Hypothalamus (tissue), 51 donors: ENCODE measurements around the gene SREBF1.

Experiments used
- DNase-seq, 51 donors: peaks; one replicate each; lab custom pipeline; 2025; lab: John Stamatoyannopoulos, UW

SREBF1 gene

DNA sequence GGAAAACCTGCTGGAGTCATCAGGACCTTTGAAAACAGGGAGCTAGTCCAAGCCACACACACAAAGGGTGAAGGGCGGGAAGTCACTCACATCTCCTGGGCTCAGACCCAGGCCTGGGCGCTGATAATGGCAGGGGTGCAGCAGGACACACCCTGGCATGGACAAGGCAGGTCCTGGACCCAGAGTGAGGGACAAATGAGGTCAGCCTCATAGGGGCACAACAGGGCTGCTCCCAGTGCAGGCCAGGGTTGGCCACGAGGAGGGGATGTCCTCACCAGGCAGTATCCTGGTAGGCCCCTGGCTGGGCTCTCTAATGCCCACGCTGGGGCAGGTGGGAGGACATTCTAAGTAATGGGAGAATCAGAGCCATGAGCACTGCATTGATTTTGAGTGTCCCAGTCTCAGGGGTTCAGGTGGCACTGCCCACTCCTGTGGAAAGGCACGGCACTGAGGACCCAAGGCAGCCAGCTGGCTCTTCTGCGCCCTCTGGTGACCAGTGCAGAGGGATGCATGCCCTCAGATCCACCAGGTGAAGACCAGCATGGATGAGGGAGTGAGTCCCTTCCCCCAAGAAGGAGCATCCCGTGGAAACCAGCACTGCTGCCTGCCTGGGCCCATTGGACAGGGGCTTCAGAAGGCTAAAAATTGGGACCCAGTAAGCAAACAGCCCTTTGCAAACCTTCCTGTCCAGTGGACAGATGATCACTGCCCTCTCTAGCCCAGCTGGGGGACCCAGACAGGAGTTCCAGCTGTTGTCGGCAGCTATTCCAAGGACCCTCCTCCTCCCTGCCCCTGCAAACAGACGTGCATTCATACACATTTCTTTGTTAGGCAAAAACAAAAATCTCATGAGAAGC lies 23.4 kb upstream of the SREBF1 start:
- peak in 39 of 51 donors; percentile 23 to 83 (median 57) for DNase-seq

DNA sequence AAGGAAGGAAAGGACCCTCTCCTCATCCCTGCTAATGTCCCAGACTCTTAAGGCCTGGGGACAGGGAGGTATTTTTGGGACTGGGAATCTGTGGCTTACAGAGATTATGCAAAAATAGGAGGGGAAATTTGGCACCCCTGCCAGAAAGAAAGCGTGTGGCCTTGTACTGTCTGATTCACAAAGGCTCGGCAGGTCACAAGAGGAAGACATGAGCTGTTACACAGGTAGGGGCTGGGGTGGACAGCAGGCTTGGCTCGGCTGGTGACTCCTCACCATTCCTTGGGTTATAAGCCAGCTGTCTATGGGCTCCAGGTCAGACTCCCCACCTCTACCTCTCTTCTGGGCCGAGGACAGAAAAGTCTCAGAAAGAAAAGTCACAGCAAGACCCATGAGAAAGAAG lies 20.7 kb upstream of the SREBF1 start:
- no peak for DNase-seq

DNA sequence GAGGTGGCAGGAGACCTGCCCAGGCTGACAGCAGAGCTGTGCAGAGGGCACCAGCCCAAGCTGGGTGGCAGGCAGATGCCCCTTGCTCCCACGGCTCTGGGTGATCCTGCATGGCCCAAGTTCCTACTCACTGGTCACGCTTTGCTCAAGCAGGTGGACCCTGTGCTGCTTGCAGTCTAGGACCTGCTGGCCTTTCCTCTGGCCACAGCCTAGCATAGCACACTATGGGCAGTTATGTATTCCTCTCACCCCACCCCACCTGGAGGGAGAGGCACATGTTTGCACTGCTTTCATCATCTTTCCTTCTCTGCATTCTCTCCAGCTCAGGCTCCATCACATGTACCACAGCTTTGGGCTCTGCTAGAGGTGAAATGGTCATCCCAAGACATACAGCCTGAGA lies 19.6 kb upstream of the SREBF1 start:
- DNase-seq = no peak

DNA sequence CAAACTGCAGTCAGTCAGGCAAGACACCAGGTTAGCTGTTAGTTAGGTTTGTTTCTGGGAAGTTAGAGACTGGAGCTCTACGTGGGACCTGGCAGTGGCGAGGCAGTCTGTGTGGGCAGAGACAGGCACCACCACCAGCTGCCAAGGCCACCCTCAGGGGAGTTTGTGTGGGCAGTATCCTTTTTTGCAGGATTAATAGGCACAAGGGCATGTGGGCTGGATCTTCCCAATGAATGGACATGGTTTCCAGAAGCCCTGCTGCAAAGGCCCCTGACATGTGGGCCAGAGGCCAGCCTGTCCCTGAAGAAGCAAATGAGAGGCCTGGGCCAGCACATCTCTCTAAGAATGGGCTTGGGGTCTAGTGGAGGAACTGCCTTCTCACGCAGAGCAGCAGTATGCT lies 19.2 kb upstream of the SREBF1 start:
- DNase-seq = peak in 16 of 51 donors; percentile 24 to 64 (median 43)

DNA sequence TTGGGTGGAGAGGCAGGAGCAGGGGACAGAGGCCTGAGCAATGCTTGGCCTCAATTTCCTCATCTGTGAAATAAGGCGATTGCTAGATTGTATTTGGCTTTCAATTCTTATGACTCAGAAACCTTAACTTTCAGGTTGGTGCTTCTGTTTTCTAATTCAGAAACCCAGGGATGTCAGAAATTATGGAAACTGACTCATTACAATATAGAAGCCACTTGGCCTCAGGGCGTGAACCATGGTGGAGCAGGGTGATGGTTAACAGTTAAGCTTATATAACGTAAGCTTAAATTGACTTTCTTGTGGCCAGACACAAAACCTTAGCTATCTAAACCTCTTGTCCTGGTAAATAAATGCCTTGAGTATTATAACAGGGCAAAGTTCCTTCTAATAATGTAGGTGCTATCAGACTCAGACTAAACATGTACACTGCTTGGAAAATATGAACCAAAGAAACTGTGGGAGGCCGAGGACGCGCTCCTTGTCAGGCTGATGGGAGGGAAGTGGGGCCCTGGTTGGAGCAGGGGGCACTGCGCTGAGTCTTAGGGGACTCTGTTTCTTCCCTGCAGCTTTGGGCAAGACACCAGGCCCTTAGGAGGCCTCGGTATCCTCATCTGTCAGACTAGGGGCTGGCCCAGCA lies 17.1 kb upstream of the SREBF1 start:
- DNase-seq = no peak

DNA sequence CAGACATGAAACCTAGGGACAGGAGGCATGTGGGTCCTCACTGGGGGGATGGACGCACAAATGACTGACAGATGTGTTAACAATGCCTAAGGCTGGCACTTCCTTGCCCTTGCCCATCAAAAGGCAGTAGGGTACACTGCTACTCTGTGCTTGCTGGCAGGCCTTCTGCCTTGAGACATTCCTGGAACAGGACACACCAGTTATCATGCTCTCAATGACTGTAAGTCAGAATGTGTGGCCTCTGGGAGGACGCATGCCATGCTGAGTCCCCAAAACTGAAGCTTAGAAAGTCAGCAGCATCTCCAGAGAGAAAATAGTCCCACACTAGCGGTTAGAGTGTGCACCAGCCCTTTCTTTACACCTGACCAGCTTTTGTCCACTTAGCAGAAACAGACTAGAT lies 16.1 kb upstream of the SREBF1 start:
- no peak for DNase-seq

DNA sequence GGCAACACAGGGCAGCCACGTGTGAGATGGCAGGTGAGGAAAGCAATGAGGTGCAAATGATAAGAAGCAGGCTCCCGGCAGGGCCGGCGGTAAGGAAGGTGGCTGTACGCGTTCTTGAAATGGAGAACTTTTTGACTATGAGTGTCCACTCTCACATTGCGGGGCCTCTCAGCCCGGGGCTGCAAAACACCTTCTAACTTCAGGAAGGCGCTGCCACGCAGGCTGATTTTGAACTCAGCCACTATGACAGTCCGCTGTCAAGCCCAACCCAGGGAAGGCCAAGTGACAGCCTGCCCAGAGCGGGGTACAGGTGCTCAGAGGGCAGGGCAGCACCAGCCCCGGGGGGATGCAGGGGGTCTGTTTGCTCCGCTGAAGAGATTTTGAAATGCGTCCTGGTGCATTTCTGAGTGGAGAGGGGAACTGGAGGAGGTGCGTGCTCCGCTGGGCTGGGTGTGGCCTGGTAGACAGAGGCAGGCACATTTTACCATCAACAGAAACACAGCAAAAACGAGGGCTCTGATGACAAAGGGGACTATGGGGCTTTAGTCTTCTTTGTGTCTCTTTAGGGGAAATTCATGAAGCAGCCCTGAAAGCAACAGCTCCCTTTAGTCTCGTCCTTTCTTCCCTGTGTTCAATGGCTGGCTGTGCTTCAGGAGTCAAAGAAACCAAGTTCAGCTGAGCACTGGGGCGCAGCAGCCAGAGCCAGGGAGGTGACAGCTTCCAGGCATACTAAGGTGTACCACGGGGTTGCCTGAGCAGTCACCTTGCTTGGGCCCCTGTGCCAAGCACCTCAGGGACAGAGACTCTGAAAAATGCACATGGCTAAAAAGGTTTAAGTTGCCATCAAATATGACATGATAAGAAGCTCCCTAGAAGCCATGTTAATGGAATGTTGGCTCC lies 14.6 kb upstream of the SREBF1 start:
- no peak for DNase-seq

DNA sequence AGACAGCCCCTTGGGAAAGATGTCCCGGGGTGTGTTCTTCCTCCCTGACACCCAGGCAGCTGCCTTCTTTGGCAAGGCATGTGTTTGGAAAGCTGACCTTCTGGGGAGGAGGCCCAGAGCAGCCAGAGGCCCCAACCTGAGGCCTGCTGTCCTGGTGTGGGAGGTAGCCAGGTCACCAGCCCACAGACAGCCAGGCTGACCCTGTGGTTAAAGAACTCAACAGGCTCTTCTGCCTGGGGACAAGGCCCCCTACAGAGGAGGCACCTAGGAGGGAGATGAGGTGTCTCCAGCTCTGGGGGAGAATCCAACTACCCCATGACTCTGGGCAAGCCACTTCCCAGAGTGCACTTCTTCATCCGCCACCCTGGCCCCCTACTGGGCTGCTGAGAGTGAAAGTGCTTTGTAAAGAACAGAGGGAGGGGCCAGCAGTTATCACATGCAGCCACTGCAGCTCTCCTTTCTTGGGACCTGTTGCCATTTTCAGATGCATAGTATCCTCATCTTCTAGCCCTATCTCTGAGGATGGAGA lies 13.1 kb upstream of the SREBF1 start:
- peak in 24 of 51 donors; percentile 21 to 60 (median 34) for DNase-seq

DNA sequence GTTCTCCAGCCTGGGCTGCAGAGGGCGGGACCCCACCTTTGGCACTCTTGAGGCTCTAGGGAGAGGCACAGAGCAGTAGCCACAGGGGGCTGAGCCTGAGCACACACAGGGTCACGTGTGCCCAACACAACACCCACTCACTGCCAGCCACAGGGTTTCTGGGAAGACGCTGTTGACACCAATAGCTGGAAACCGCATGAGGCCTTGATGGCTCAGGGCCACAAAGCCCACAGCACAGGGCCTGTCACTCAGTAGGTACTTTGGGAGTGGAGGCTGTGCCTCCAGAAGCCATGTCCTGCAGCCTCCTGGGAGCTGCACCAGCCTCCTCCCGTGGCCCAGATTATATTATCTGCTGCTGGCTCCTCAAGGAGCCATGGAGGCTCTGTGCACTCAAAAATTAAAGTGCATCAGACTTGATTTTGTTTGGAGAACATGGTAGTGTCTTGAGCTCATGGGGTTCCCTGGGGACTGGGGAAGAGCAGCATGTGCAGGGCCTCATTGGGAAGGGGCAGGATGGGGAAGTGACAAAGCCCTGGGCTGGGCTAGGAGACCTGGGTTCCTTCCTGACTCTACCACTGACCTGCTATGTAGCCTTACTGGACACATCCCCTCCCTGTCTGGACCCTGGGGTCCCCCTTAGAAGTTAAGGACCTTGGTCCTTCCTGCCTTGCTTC lies 12.5 kb upstream of the SREBF1 start:
- DNase-seq = peak in 33 of 51 donors; percentile 25 to 78 (median 45)

DNA sequence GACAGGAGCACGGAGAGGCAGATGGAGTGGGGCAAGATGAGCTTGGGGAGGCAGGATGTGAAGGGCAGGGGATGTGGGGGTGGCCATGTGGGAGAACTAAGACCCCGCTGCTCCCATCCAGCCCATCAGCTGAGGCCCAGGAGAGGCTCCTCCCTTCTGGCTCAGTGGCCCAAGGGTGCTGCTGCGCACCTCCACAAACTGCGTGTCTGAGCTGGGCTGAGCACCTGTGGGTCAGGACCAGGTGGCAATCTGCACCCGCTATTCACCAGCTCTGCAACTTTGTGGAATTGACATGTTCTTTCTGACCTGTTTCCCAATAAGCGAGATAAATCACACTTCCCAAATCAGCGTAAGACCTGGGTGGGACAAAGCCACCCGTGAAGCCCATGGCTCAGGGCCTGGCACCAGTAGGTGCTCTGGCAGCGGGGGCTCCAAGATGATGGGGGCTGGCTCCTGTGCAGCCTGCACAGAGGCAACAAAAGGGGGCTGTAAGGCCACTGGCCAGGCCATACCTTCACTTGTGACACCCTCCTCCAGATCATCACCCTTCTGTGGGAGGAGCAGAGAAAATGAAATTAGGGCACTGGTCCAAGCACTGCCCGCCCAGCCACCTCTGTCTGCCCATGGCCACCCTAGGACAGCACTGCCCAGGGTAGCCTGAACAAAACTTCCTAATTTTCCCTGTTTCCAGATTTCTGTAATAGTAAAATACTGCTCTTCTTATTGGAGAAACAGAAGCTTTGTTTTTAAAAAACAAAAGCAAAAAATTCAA lies 11.7 kb upstream of the SREBF1 start:
- DNase-seq = no peak

DNA sequence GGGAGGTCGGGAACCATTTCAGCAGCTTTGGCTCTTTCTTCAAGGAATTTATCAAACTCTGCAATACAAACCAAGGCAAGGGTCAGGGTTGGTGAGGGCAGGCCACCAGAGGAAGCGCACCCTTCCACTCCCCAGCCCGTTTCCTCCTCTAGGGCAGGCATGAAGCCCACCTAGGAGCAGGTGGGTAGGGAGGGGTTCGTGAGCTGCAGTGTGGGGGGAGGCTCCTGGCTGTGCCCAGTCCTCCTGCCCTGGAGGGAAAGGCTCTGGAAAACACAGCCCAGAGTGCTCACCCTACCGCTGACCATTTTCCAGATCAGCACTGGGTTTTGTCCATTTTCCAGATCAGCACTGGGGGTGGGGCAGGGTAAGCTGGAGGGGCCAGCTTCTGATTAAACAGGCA lies 10.9 kb upstream of the SREBF1 start:
- no peak for DNase-seq

DNA sequence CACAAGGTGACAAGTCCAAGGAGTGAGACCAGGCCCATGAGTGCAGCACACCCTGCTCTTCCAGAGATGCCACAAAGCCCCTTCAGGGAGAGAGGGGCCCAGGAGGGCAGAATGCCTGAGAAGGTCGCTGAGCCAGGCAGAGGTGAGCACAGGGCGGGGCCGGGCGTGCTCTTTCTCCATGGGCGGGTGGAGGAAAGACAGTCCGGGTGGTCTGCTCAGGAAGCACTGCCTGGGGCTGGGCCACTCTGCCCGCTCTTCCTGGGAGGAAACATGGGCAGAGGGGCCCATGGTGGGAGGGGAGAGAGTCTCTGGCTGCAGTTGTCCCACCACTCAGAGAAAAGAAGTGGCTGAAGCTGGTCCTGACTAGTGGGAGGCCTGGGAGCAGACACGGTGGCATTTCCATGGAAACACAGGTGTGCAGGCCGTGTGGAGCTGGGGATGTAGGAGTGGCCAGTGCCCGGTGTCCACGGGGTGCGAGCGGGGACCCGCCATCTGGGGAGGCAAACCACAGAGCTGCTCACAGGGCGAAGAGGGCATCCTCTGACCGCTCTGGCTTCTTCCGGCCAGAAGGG lies 10.4 kb upstream of the SREBF1 start:
- no peak for DNase-seq

DNA sequence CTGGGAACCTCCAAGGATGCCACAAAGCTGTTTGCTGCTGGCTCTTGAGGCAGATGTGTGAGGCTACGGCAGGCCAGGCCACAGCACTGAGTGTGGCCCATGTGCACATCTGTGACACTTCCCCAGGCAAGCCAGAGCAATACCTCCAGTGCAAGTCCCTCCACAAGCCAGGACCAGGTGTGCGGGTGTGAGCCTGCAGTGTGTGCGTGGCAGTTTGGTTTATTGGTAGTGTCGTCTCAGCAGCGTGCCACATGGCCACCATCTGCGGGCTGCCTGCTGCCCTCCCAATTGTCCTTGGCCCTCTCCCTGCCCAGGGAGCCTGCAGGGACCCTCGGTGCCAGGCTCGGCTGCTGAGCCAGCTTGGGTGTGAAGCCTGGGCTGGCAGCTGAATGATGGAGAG lies 9.9 kb upstream of the SREBF1 start:
- no peak for DNase-seq

DNA sequence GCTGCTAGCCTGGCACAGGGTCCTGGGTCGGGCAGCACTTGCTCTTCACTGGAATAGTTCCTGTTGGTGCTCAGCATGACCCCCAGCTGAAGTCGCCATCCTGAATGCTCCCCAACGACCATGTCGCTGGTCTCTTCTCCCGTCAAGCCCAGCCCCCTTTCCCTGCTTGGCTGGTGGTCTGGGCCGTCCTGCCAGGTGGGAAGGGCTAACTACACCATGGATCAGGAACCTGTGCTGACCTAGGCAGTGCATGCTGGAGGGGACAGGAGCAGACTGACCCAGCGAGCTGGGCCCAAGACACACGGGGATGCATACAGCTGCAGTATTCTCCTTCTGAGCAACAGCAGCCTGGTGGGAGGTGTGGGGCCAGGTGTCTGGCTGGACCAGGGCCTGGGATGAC lies 9.2 kb upstream of the SREBF1 start:
- no peak for DNase-seq

DNA sequence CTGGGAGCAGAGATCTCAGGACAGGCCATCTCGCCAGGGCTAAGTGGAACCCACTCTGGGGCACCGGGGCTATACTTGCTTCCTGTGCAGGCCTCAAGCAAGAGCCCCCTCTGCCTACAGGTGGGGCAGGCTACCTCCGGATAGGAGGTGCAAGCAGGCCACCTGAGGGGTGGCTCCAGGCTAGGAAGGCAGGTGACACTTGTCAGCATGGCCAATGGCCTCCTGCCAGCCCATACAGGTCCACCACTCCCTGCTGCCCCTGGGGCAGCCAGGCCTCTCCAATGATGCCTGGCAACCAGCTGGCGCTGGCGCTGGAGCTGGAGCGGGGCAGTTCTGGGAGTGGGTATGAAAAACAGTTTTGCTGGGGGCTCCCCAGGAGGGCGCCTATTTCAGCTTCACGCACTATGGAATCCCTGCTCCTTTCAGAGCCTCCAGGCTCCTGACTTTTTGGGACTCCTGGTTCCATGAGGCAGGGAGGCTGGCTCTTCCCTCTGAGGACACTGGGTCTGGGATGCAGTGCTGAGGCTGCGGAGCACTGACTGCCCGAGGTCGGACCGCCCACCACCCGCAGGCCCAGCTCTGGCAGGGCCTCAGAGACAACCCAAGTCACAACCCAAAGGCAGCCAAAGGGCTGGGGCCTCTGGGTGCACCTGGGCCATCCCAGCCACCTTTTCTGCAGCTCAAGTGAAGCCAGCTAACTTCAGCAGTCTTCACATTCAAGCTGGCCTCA lies 8.4 kb upstream of the SREBF1 start:
- no peak for DNase-seq

DNA sequence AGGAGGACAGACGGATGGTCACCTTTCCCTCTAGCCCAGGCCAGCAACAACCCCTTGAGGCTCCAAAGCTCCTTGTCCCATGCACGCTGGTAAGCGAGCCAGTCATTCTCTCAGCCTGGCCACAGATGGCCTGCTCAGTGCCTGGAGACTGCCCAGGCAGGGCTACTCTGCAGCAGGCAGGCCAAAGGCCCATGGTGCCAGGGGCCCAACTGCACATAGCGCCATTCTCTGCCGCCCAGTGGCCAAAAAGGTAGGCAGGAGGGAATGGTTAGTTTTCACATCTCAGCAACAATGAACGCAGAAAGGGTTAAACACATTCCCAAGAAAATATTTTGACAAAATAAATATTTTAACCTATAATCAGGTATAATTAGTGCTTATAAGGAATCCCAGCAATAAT lies 7.7 kb upstream of the SREBF1 start:
- peak in 12 of 51 donors; percentile 30 to 77 (median 44) for DNase-seq

DNA sequence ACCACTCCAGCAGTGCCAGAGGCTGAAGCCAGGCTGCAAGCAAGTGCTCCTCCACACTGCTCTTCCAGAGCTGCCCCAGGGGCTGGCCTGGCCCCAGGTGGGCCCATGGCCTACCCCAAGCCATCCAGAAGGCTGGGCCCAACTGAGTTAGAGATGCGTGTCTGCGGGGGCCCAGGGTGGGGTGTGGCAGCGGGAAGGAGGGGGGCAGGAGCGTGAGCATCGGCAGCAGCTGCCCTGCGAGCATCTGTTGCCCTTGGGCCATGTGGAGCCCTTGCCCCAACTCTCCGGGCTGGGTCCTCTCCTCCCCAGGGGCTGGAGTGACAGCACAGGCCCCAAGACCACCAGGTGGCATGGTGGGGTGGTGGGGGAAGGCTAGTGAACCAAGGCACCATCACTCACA lies 7.3 kb upstream of the SREBF1 start:
- no peak for DNase-seq

DNA sequence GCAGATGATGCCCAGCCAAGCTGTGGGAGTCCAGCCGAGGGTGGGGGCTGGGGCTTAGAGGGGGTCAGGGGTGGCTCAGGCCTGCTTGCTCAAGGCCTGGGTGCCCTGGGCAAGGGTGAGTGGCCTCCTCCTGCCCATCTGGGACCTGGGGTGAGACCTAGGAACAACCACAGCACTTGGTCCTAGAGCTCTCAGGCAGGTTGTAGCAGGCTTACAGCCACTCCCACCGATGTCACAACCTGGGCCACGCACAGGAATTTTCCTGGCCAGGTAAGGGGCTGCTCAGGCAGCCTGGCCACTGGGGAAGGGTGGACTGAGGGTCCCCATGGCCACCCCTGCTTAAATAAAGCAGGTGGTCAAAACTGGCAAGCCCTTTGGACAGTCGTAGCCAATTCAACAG lies 6.3 kb upstream of the SREBF1 start:
- DNase-seq = no peak
